ENCODE measurements around the gene GTPBP3.

The GTPBP3 gene

DNA sequence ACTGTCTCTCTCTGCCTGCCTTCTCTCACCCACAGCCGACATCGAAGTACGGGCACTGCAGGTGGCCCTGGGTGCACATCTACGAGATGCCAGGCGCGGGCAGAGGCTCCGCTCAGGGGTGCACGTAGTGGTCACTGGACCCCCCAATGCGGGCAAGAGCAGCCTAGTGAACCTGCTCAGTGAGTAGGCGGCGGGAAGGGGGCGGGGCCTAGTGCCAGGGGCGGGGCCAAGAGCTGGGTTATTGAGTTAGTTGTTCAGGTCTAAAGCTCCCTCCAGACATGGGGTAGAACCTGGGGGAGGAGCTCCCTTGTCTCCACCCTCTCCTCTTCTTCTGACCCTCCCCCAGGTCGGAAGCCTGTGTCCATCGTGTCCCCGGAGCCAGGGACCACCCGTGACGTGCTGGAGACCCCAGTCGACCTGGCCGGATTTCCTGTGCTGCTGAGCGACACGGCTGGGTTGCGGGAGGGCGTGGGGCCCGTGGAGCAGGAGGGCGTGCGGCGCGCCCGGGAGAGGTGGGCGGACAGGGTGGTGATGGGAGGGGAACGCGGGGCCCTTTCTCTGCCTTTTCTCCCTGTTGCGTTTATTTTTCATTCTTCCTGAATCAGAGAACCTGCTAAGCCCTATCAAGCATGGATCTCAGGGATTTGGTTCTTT is 1.9 kb downstream of the GTPBP3 start:
- no peaks in the 10 kb centered on the region for H3K9me3 ChIP-seq (ENCODE audit: severe bottlenecking)
- TF ChIP-seq, protein P1, sequence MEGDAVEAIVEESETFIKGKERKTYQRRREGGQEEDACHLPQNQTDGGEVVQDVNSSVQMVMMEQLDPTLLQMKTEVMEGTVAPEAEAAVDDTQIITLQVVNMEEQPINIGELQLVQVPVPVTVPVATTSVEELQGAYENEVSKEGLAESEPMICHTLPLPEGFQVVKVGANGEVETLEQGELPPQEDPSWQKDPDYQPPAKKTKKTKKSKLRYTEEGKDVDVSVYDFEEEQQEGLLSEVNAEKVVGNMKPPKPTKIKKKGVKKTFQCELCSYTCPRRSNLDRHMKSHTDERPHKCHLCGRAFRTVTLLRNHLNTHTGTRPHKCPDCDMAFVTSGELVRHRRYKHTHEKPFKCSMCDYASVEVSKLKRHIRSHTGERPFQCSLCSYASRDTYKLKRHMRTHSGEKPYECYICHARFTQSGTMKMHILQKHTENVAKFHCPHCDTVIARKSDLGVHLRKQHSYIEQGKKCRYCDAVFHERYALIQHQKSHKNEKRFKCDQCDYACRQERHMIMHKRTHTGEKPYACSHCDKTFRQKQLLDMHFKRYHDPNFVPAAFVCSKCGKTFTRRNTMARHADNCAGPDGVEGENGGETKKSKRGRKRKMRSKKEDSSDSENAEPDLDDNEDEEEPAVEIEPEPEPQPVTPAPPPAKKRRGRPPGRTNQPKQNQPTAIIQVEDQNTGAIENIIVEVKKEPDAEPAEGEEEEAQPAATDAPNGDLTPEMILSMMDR (IDR thresholded peaks at IDR 0.05; ENCODE audit: low read depth, low read length) = no peak
- no peaks in the 10 kb centered on the region for H3K27me3 ChIP-seq (ENCODE audit: insufficient read depth, low read depth, severe bottlenecking)
- H3K4me3 ChIP-seq (ENCODE audit: low read depth, low read length) = no peak overlapping the region
- H3K36me3 ChIP-seq = peaks cover 26% of the 10 kb centered on the region
- H3K27ac ChIP-seq = no peak overlapping the region
- peak; percentile 48 for DNase-seq

DNA sequence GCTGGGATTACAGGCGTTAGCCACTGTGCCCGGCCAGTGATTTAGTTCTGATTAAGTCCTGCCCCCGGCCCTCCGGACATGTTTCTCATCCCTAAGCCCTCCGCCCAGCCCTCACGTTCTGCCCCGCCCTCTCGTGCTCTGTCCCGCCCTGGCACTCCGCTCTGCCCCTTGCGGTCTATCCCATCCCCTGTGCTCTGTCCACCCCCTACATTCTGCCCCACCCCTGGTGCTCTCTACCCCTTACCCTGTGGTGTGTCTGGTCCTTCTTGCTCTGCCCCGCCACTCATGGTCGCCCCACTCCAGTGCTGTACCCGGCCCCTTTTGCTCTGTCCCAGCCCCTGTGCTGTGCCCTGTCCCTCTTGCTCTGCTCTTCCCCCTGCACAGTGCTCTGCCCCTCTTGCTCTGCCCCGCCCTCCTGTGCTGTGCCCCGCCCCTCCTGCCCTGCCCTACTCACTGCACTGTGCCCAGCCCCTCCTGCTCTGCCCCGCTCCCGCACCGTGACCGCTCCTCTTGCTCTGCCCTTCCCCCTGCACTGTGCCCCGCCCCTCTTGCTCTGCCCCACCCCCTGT is 3.0 kb downstream of the GTPBP3 start:
- Histone ChIP-seq H3K27me3 (ENCODE audit: insufficient read depth, low read depth, severe bottlenecking) (no peaks in the 10 kb centered on the region), H3K36me3 (peaks cover 26% of the 10 kb centered on the region), H3K27ac (no peak overlapping the region), H3K4me3 (ENCODE audit: low read depth, low read length) (no peak overlapping the region), H3K9me3 (ENCODE audit: severe bottlenecking) (no peaks in the 10 kb centered on the region)
- TF ChIP-seq, protein P1 (IDR thresholded peaks at IDR 0.05; ENCODE audit: low read depth, low read length) = no peak
- DNase-seq = no peak

DNA sequence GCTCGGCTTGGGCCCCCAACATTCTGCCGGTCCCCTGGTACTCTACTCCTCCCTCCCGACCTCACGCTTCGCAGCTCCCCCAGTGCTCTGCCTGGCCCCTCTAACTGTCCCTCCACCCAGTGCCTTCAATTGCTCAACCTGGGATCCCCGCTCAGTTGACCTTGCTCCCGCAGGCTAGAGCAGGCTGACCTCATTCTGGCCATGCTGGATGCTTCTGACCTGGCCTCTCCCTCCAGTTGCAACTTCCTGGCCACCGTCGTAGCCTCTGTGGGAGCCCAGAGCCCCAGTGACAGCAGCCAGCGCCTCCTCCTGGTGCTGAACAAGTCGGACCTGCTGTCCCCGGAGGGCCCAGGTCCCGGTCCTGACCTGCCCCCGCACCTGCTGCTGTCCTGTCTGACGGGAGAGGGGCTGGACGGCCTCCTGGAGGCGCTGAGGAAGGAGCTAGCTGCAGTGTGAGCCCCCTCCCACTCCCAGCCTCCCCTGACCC is 3.6 kb downstream of the GTPBP3 start:
- Histone ChIP-seq H3K9me3 (ENCODE audit: severe bottlenecking) (no peaks in the 10 kb centered on the region), H3K36me3 (peaks cover 26% of the 10 kb centered on the region), H3K27me3 (ENCODE audit: insufficient read depth, low read depth, severe bottlenecking) (no peaks in the 10 kb centered on the region), H3K27ac (no peak overlapping the region), H3K4me3 (ENCODE audit: low read depth, low read length) (no peak overlapping the region)
- TF ChIP-seq, protein P1 (IDR thresholded peaks at IDR 0.05; ENCODE audit: low read depth, low read length) = no peak
- DNase-seq = no peak

DNA sequence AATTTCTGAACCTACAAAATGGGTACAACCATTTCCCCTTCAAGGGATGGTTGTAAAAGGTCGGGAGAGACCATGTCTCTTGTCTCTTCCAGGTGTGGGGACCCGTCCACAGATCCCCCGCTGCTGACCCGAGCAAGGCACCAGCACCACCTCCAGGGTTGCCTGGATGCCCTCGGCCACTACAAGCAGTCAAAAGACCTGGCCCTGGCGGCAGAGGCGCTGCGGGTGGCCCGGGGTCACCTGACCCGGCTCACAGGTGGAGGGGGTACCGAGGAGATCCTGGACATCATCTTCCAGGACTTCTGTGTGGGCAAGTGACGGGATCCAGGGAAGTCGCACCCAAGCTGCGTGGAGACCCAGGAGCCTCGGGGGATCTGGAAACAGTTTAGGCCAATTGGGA is 4.0 kb downstream of the GTPBP3 start:
- TF ChIP-seq, protein P1 (IDR thresholded peaks at IDR 0.05; ENCODE audit: low read depth, low read length) = no peak
- H3K9me3 ChIP-seq (ENCODE audit: severe bottlenecking) = no peaks in the 10 kb centered on the region
- H3K36me3 ChIP-seq = peaks cover 26% of the 10 kb centered on the region
- no peak overlapping the region for H3K27ac ChIP-seq
- no peak overlapping the region for H3K4me3 ChIP-seq (ENCODE audit: low read depth, low read length)
- no peak for DNase-seq
- H3K27me3 ChIP-seq (ENCODE audit: insufficient read depth, low read depth, severe bottlenecking) = no peaks in the 10 kb centered on the region

DNA sequence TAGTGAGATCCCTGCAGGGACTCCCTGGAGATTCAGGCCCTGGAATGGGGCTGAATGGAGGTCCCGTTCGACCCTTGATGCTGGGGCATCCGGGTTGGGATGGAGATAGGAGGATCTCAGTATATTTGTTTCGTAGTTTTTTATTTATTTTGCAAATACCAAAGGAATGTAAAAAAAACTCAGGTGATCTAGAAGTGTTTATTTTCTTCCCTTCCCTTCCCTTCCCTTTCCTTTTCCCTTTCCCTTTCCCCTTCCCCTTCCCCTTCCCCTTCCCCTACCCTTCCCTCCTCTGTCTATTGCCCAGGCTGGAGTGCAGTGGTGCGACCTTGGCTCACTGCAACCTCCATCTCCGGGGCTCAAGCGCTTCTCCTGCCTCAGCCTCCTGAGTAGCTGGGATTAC is 4.5 kb downstream of the GTPBP3 start:
- Histone ChIP-seq H3K27ac (no peak overlapping the region), H3K9me3 (ENCODE audit: severe bottlenecking) (no peaks in the 10 kb centered on the region), H3K27me3 (ENCODE audit: insufficient read depth, low read depth, severe bottlenecking) (no peaks in the 10 kb centered on the region), H3K4me3 (ENCODE audit: low read depth, low read length) (no peak overlapping the region), H3K36me3 (peaks cover 26% of the 10 kb centered on the region)
- TF ChIP-seq, protein P1 (IDR thresholded peaks at IDR 0.05; ENCODE audit: low read depth, low read length) = no peak
- no peak for DNase-seq

All from WERI-Rb-1 (cell line).